Cardiac muscle cell (in vitro differentiated cells and primary cell): ENCODE measurements around the gene KCNMB2. TPM values are rescaled to one million over a fixed set of nuclear protein-coding genes. Genes with fewer than 3 reads are reported as not detected.

Source experiments
- DNase-seq, 2 donors: peaks; one replicate each; pipeline versions ENCODE4 v3.0.0 to v3.0.0-alpha.2; 2010 to 2017; ENCODE audit warnings: low read depth in 1 of 2, low spot score in 1 of 2
- H3K27ac ChIP-seq: fragments of 200-600 bp; sonication (generic); 2 replicates; pipeline ENCODE4 v1.5.1; 2016
- H3K27me3 ChIP-seq: fragments of 200-600 bp; sonication (generic); 2 replicates; pipeline ENCODE4 v1.6.0; 2016; ENCODE audit warnings: control low read depth
- H3K36me3 ChIP-seq: fragments of 200-600 bp; sonication (generic); 2 replicates; pipeline ENCODE4 v1.5.1; 2016; ENCODE audit warnings: control low read depth
- H3K4me1 ChIP-seq: fragments of 200-600 bp; sonication (generic); 2 replicates; pipeline ENCODE4 v1.8.1; 2017; ENCODE audit warnings: low read depth, mild to moderate bottlenecking, mixed run types
- H3K4me3 ChIP-seq: fragments of 200-600 bp; sonication (generic); 2 replicates; pipeline ENCODE4 v1.5.1; 2016; ENCODE audit warnings: mild to moderate bottlenecking
- H3K9me3 ChIP-seq: fragments of 200-600 bp; sonication (generic); 2 replicates; pipeline ENCODE4 v1.5.1; 2017; ENCODE audit warnings: low read depth, mild to moderate bottlenecking, control low read depth
- polyA plus RNA-seq: library from polyadenylated mRNA; unstranded; fragments of >200 nt; fragmentation: Nextera tagmentation; extraction: Ambion mirVana; gene quantifications from 2 replicates; pipeline ENCODE4 v1.2.1, GENCODE V29; 2016
- total RNA-seq: library from RNA; depleted of rRNA; stranded (reverse); fragments of >200 nt; gene quantifications from 2 replicates; pipeline ENCODE4 v1.2.3, GENCODE V29; 2016
- TF ChIP-seq, protein P1 (sequence below): IDR thresholded peaks from 2 replicates; pipeline ENCODE4 v1.5.1; 2012; ENCODE audit warnings: low read depth, mild to moderate bottlenecking, low read length

The KCNMB2 gene
- total and polyA plus RNA-seq, 2 experiments from 2014 or later, result 0.33 TPM; not detected in 1

DNA sequence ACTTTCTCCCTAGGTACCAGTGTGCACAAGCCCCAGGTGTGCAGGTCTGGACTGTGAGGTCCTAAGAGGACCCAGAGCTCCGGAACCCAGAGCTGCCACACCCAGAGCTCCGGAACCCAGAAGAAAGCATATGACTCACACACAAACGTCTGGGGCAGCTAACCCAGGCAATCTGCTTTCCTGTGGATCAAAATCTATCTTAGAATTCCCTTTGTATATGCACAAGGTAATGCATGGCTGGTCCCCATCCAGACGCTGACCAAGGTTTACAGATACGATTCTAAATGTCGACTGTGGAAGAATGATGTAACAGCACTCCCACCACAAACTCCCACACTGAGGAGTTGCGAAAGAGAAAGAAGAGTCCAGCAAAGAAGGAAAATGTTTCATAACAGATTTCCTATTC lies 15.7 kb downstream of the KCNMB2 start:
- Histone ChIP-seq H3K4me1 (no peaks in the 10 kb centered on the region), H3K36me3 (no peaks in the 10 kb centered on the region), H3K9me3 (no peaks in the 10 kb centered on the region), H3K27ac (no peak overlapping the region), H3K27me3 (no peaks in the 10 kb centered on the region), H3K4me3 (no peak overlapping the region)
- peak in 1 of 2 donors; percentile 91 for DNase-seq
- TF ChIP-seq, protein P1, sequence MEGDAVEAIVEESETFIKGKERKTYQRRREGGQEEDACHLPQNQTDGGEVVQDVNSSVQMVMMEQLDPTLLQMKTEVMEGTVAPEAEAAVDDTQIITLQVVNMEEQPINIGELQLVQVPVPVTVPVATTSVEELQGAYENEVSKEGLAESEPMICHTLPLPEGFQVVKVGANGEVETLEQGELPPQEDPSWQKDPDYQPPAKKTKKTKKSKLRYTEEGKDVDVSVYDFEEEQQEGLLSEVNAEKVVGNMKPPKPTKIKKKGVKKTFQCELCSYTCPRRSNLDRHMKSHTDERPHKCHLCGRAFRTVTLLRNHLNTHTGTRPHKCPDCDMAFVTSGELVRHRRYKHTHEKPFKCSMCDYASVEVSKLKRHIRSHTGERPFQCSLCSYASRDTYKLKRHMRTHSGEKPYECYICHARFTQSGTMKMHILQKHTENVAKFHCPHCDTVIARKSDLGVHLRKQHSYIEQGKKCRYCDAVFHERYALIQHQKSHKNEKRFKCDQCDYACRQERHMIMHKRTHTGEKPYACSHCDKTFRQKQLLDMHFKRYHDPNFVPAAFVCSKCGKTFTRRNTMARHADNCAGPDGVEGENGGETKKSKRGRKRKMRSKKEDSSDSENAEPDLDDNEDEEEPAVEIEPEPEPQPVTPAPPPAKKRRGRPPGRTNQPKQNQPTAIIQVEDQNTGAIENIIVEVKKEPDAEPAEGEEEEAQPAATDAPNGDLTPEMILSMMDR, result no peak

GRCh38 chr3:178558637-178559036 lies 22.4 kb downstream of the KCNMB2 start:
- Histone ChIP-seq H3K4me3 (no peak overlapping the region), H3K9me3 (no peaks in the 10 kb centered on the region), H3K4me1 (peaks cover 12% of the 10 kb centered on the region), H3K36me3 (no peaks in the 10 kb centered on the region), H3K27ac (no peak overlapping the region), H3K27me3 (no peaks in the 10 kb centered on the region)
- TF ChIP-seq, protein P1, result no peak
- DNase-seq, result no peak

DNA sequence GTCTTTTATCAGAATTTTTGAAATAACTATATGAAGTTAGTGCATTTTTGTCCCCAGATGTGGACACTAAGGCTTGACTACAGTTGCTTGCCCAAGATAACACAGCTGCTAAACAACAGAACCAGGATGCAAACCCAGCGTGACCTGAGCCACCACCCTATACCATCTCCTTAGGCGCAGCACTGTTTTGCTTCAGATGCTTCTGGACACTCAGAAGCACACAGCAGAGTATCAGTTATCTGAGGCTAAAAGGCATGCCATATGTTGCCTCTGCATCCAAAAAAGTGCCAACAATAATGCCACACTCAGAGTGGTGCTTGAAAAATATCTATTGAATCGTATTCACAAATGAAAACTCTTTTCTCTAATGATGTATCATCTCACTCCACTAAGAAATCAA lies 24.5 kb downstream of the KCNMB2 start:
- TF ChIP-seq, protein P1, result no peak
- Histone ChIP-seq H3K36me3 (no peaks in the 10 kb centered on the region), H3K4me1 (peaks cover 12% of the 10 kb centered on the region), H3K4me3 (no peak overlapping the region), H3K27me3 (no peaks in the 10 kb centered on the region), H3K27ac (no peak overlapping the region), H3K9me3 (no peaks in the 10 kb centered on the region)
- no peak for DNase-seq

DNA sequence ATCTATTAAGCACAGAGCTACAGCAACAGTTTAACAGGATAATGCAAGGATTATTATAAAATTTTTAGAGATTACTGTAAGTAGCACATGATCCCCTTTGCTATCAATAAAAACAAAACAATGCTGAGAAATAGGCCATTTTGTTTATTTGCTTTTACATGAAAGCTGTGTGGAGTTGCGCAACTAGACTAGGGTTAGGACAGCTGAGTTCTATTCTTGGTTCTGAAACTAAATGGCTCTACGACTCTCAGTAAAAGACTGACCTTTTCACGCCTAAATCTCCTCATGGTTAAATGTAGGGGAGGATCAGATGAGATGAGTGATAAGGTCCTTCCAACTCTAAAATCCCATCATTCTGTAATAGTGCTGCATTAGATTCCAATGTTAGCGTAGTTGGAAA lies 25.0 kb downstream of the KCNMB2 start:
- Histone ChIP-seq H3K27ac (no peak overlapping the region), H3K4me1 (peaks cover 12% of the 10 kb centered on the region), H3K36me3 (no peaks in the 10 kb centered on the region), H3K9me3 (no peaks in the 10 kb centered on the region), H3K4me3 (no peak overlapping the region), H3K27me3 (no peaks in the 10 kb centered on the region)
- no peak for DNase-seq
- TF ChIP-seq, protein P1, result no peak

- DNase-seq, result peak in 1 of 2 donors; percentile 46
- no peaks in the 10 kb centered on the region for H3K9me3 ChIP-seq
- H3K4me1 ChIP-seq, result peaks cover 12% of the 10 kb centered on the region
- TF ChIP-seq, protein P1, result no peak
- no peaks in the 10 kb centered on the region for H3K36me3 ChIP-seq
- H3K27me3 ChIP-seq, result no peaks in the 10 kb centered on the region
- no peak overlapping the region for H3K27ac ChIP-seq
- H3K4me3 ChIP-seq, result no peak overlapping the region
Observed at GRCh38 chr3:178562143-178562946, 26.1 kb downstream of the KCNMB2 start.
